Left colon (tissue), 2 donors: ENCODE data around the gene TLE6. TPM values are rescaled to one million over a fixed set of nuclear protein-coding genes. Genes with fewer than 3 reads are reported as not detected.
"Not testable (repeated sequence)": the region's sequence is repeated elsewhere in the genome, so short reads cannot be mapped to it uniquely, and the experiment has no call there.

ENCODE experiments used
- ATAC-seq: fragments of 200-7000 bp; cut with Tn5 transposase; one replicate; pipeline ENCODE4 v1.9.1; 2020; ENCODE audit warnings: mild to moderate bottlenecking, moderate library complexity
- DNase-seq, 2 donors: peaks; one replicate each; pipeline ENCODE4 v3.0.0-alpha.2; 2020
- intact Hi-C, 2 donors: fragments of 100-400 bp; cut with DNase I in 1 of 2; cut with micrococcal nuclease in 1 of 2; formaldehyde crosslinking; loops; one replicate each; pipeline versions ENCODE4 v1.11.2 to v1.14.0; 2022; cut with DNase I, micrococcal nuclease
- total RNA-seq, 2 donors: library from RNA; stranded (reverse); fragmentation: NEBNext Ultra II Directional; extraction: Animal tissue kit (Norgen Biotek cat#: 25700); gene quantifications; one replicate each; pipeline ENCODE4 v1.2.1, GENCODE V29; 2021
- donor health status: DM: no; HTN: no; CAD: no.
- donor health status: DM: yes; HTN: yes; CAD: no.

The TLE6 gene
- total RNA-seq, 2 donors from 2014 or later: 2.2 to 2.6 TPM

DNA sequence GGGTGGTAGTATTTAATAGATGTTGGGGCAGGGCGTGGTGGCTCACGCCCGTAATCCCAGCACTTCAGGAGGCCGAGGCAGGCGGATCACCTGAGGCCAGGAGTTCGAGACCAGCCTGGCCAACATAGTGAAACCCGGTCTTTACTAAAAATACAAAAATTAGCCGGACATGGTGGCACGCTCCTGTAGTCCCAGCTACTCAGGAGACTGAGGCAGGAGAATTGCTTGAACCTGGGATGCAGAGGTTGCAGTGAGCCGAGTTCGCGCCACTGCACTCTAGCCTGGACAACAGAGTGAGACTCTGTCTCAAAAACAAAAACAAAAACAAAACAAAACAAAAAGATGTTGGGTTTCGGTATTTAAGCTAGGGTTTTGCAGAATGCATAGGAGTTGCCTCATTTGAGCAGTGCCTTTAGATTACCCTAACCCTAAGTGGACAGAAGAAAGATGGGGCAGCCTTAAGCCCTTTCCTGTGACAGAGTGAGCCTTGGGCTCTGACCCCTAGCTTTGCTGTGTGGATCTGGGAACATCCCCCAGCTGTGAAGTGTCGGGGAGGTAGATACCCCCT lies 59.7 kb downstream of the TLE6 start:
- intact Hi-C loops, DNase-seq: not testable (repeated sequence)
- peak; percentile 5 for ATAC-seq

DNA sequence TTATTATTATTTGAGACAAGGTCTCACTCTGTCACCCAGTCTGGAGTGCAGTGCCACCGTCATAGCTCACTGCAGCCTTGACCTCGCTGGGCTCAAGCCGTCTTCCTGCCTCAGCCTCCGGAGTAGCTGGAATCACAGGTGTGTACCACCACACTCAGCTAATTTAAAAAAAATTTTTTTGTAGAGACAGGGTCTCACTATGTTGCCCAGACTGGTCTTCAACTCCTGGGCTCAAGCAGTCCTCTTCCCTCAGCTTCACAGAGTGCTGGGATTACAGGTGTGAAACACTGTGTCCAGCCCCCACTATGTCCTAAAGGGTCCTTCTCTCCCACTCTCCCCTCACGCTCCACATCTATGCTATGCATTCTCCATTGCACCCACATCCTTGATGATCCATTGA lies 60.9 kb downstream of the TLE6 start:
- intact Hi-C loops: no loop called here
- ATAC-seq (no peak), DNase-seq (no peak)

DNA sequence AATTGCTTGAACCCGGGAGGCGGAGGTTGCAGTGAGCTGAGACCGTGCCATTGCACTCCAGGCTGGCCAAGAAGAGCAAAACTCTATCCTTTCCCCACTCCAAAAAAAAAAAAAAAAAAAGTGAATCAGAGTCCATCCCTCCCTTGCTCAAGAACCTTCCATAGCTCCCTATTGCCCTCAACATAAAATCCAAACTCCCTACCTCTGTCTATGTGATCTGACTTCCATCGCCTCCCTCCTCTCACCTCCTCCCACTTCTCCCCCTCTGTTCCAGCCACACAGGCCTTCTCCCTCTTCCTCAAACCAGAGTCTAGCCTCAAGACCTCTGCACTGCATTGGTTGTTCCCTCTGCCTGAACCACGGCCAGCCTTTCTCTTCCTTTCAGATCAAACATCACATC lies 61.8 kb downstream of the TLE6 start:
- no peak for ATAC-seq
- no peak for DNase-seq
- intact Hi-C loops: no loop called here

DNA sequence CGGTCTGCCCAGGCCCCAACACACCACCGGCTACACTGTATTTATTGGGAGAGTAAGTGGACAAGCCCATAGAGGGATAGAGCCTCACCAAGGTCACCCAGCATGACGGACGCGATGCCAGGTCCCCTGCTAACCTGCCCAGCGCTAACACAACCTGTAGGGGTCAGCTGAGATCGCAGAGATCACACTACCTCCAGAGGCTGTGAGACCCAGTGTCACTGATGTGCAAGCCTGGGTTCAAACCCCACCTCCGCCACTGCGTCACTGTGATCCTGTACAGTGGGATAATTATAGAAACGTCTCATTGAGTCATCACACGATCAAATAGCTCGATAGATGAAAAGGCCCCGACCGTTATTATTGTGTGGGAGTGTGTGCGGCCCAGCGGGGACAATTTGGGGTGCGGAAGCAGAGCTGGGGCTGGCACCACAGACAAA lies 62.3 kb downstream of the TLE6 start:
- no peak for DNase-seq
- ATAC-seq: no peak
- intact Hi-C loops: no loop called here

DNA sequence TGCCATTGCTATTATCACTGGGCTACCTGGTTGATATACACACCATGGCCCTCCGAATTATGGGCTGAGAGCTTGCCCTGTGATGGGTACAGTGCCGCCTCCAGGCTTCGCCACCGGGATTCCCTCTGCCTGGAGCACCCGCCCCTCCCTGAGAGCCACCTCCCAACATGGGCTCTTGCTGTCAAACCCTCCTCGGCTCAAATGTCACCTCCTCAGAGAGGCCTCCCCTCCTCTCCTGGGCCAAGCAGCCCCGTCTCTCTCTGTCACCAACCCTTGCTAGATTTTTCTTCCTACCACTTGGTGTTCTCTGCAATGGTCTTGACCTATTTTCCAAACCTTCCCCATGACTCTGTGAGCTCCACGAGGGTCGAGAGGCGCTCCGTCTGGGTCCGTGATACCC lies 64.0 kb downstream of the TLE6 start:
- intact Hi-C loops: no loop called here
- no peak for ATAC-seq

DNA sequence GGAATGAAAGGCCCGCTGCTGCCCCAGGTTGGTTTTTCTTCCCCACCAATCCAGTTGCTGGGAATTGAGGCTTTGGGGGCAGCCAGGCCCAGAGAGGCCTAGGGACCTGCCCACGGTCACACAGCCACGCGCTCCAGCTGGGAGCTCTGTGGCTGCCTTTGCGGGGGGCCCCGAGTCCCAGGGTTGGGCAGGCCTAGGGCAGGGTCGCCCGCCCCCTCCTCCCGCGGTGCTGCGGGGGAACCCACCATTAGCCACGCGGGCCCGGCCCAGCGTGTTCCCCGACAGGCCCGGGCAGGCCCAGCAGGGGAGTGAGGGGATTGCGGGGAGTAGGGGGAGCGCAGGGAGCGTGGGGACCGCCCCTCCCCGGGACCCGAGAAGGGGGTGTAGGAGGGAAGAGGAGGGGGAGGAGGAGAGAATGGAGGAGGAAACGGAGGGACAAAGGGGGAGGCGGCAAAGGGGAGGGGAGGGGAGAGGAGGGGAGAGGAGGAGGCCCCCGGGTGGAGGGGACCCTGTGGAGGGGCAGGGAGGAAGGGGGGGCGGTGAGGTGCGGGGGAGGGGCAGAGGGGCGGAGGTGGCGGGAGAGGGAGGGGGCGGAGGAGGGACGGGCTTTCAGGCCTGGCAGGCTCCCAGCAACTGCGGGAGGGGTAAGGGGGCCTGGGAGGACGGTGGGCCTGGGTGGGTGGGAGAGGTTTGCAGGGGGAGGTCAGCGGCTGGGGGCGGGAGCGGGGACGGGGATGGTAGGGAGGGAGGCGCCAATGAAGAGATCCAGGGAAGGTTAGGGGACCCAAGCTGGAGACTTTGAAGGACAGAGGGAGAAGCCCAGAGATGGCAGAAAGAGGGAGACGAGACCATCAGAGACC lies 64.6 kb downstream of the TLE6 start:
- ATAC-seq: no peak
- DNase-seq: no peak
- intact Hi-C loops: no loop called here

More for the DNA sequence above, 64.0 kb downstream of the TLE6 start:
- DNase-seq: no peak

DNA sequence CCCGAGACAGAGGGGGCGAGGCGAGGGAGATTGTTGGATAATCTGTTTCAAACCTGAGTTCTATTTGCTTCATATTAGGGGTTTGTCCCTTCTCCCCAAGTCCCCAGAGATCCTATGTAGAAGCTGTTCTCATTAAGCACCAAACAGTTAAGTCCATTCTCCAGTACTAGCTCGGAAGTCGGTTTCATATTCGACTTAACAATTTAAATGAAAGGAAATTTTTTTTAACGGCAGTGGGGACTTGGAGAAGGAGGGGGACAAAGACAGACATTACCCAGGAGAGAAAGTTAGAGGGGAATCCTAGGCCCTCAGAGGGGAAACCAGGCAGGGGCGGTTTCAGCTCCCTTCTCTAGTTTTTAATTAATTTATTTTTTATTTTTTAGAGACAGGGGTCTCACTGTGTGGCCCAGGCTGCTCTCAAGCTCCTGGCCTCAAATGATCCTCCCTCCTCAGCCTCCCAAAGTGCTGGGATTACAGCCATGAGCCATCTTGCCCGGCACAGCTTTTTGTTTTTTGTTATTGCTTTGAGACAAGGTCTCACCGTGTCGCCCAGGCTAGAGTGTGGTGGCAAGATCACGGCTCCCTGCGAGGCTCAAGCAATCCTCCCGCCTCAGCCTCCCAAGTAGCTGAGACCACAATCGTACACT lies 65.4 kb downstream of the TLE6 start:
- intact Hi-C loops: no loop called here
- DNase-seq (no peak), ATAC-seq (no peak)

Other genes starting within 250 kb of the TLE6 start
- gene SLC39A3, start 237.5 kb upstream of the TLE6 start, total RNA-seq: 10 to 100 TPM; 21.6 to 24.9 TPM
- gene SGTA, start 194.3 kb upstream of the TLE6 start, total RNA-seq: 10 to 100 TPM; 39.6 to 52.3 TPM
- 10 to 100 TPM; 43.6 to 46.0 TPM for gene THOP1, start 192.1 kb upstream of the TLE6 start, total RNA-seq
- 1 to 10 TPM; 4.1 to 4.3 TPM for gene ZNF554, start 157.7 kb upstream of the TLE6 start, total RNA-seq
- 1 to 10 TPM; 5.2 to 5.5 TPM for gene ZNF555, start 136.1 kb upstream of the TLE6 start, total RNA-seq
- gene ZNF556, start 110.2 kb upstream of the TLE6 start, total RNA-seq: under 1 TPM in 1 of 2 donors, not detected in 1; 0.12 TPM
- 10 to 100 TPM; 17.4 to 19.1 TPM for gene ZNF57, start 76.6 kb upstream of the TLE6 start, total RNA-seq
- gene ZNF77, start 32.6 kb upstream of the TLE6 start, total RNA-seq: 1 to 10 TPM; 4.5 to 4.6 TPM
- 10 to 100 TPM; 32.9 to 47.9 TPM for gene TLE2, start 51.7 kb downstream of the TLE6 start, total RNA-seq
- 100 to 1,000 TPM; 427 to 487 TPM for gene TLE5, start 84.9 kb downstream of the TLE6 start, total RNA-seq
- 100 to 1,000 TPM; 215 to 248 TPM for gene GNA11, start 116.8 kb downstream of the TLE6 start, total RNA-seq
- gene GNA15, start 158.5 kb downstream of the TLE6 start, total RNA-seq: 1 to 10 TPM; 3.0 to 4.8 TPM
- 1 to 10 TPM in 1 of 2 donors, under 1 TPM in 1; 0.55 to 1.1 TPM for gene S1PR4, start 201.2 kb downstream of the TLE6 start, total RNA-seq
- 100 to 1,000 TPM in 1 of 2 donors, 10 to 100 TPM in 1; 77.3 to 113 TPM for gene NCLN, start 208.4 kb downstream of the TLE6 start, total RNA-seq
- gene CELF5, start 247.1 kb downstream of the TLE6 start, total RNA-seq: 1 to 10 TPM in 1 of 2 donors, under 1 TPM in 1; 0.67 to 1.2 TPM